Fibroblast of lung (primary cell): ENCODE measurements around the gene PACS2. TPM values are rescaled to one million over a fixed set of nuclear protein-coding genes. Genes with fewer than 3 reads are reported as not detected.

Experiments used
- DNase-seq, 2 donors: peaks; one replicate each; pipeline versions ENCODE4 v3.0.0 to v3.0.0-alpha.2; 2010; ENCODE audit warnings: low read depth in 2 of 2
- H2AFZ ChIP-seq: 2 replicates; pipeline ENCODE4 v1.5.1; 2012; ENCODE audit warnings: low read length, control low read depth, inconsistent platforms
- H3K27ac ChIP-seq: 2 replicates; pipeline ENCODE4 v1.5.1; 2011; ENCODE audit warnings: low read length, control low read depth; ENCODE audit not compliant: insufficient read depth
- H3K27me3 ChIP-seq: 2 replicates; pipeline ENCODE4 v1.5.1; 2011; ENCODE audit warnings: mild to moderate bottlenecking, low read length; ENCODE audit not compliant: control insufficient read depth, insufficient read depth
- H3K36me3 ChIP-seq: 2 replicates; pipeline ENCODE4 v1.5.1; 2011; ENCODE audit warnings: low read length; ENCODE audit not compliant: control insufficient read depth, insufficient read depth
- H3K4me1 ChIP-seq: 2 replicates; pipeline ENCODE4 v1.5.1; 2011; ENCODE audit warnings: low read length; ENCODE audit not compliant: control insufficient read depth, insufficient read depth; ENCODE audit errors: extremely low read depth
- H3K4me2 ChIP-seq: 2 replicates; pipeline ENCODE4 v1.5.1; 2011; ENCODE audit warnings: low read length, control low read depth; ENCODE audit not compliant: insufficient read depth; ENCODE audit errors: extremely low read depth
- H3K4me3 ChIP-seq, 4 experiments: fragments of 200-600 bp in 1 of 4; sonication (generic) in 1 of 4; replicated peaks in 1 of 4; 2 replicates each; pipeline ENCODE4 v1.5.1; 2011 to 2016; ENCODE audit warnings: low read length in 4 of 4, low read depth in 3 of 4, mild to moderate bottlenecking in 3 of 4, control low read depth in 2 of 4, inconsistent platforms in 1 of 4, mixed read lengths in 1 of 4; ENCODE audit not compliant: insufficient read depth in 1 of 4; ENCODE audit errors: control extremely low read depth in 1 of 4
- H3K79me2 ChIP-seq: 2 replicates; pipeline ENCODE4 v1.5.1; 2012; ENCODE audit warnings: mild to moderate bottlenecking, low read length, inconsistent platforms; ENCODE audit not compliant: control insufficient read depth, insufficient read depth
- H3K9ac ChIP-seq: 2 replicates; pipeline ENCODE4 v1.5.1; 2011; ENCODE audit warnings: mild to moderate bottlenecking, low read length, control low read depth; ENCODE audit not compliant: insufficient read depth
- H3K9me3 ChIP-seq: 2 replicates; pipeline ENCODE4 v1.5.1; 2012; ENCODE audit warnings: low read depth, low read length; ENCODE audit not compliant: control insufficient read depth, insufficient read depth
- H4K20me1 ChIP-seq: 2 replicates; pipeline ENCODE4 v1.5.1; 2011; ENCODE audit warnings: low read length; ENCODE audit not compliant: control insufficient read depth, insufficient read depth; ENCODE audit errors: extremely low read depth
- CTCF ChIP-seq, 2 donors: IDR thresholded peaks in 1 of 2; conservative IDR thresholded peaks in 1 of 2; 1 replicate in 1 of 2; 2 replicates in 1 of 2; pipeline ENCODE4 v1.5.1; 2011 to 2012; ENCODE audit warnings: low read length in 2 of 2, control low read depth in 1 of 2, inconsistent platforms in 1 of 2, low read depth in 1 of 2, mild to moderate bottlenecking in 1 of 2
- EZH2 ChIP-seq: IDR thresholded peaks from 2 replicates; pipeline ENCODE4 v1.5.1; 2012; ENCODE audit warnings: low read length, control low read depth, mild to moderate bottlenecking; ENCODE audit errors: missing control alignments
- polyA plus RNA-seq, 2 donors: library from polyadenylated mRNA; depleted of rRNA in 1 of 2; stranded (reverse) in 1 of 2; unstranded in 1 of 2; fragments of >200 nt; gene quantifications; 2 replicates each; pipeline ENCODE4 v1.2.1, GENCODE V29; 2011 to 2012; ENCODE audit warnings: missing spikeins in 1 of 2
- total RNA-seq: library from RNA; depleted of rRNA; stranded (reverse); fragments of >200 nt; gene quantifications from 2 replicates; pipeline ENCODE4 v1.2.1, GENCODE V29; 2014

The PACS2 gene
- total and polyA plus RNA-seq, 2 donors (not counting 1 experiment from before 2014, with no cell fraction given), result 20.3 to 52.5 TPM

- H3K79me2 ChIP-seq, result no peaks in the 10 kb centered on the region
- H3K4me2 ChIP-seq, result no peak overlapping the region
- H3K4me1 ChIP-seq, result no peaks in the 10 kb centered on the region
- no peak for DNase-seq
- H3K36me3 ChIP-seq, result no peaks in the 10 kb centered on the region
- no peaks in the 10 kb centered on the region for H4K20me1 ChIP-seq
- no peak for TF ChIP-seq EZH2
- no peak for TF ChIP-seq CTCF (conservative IDR thresholded peaks at IDR 0.05 in 1 of 2, IDR thresholded peaks at IDR 0.05 in 1 of 2; ENCODE audit: low read depth in 1 of 2, low read length in 2 of 2)
- H3K27me3 ChIP-seq, result no peaks in the 10 kb centered on the region
- H2AFZ ChIP-seq, result no peak overlapping the region
- no peak overlapping the region for H3K4me3 ChIP-seq
- H3K9me3 ChIP-seq, result no peaks in the 10 kb centered on the region
- no peak overlapping the region for H3K27ac ChIP-seq
- H3K9ac ChIP-seq, result no peak overlapping the region
Measured at GRCh38 chr14:105335735-105336476, 21.4 kb downstream of the PACS2 start.

- Histone ChIP-seq H3K4me1 (no peaks in the 10 kb centered on the region), H3K27me3 (no peaks in the 10 kb centered on the region), H4K20me1 (no peaks in the 10 kb centered on the region), H3K4me2 (no peak overlapping the region), H3K36me3 (no peaks in the 10 kb centered on the region), H3K79me2 (no peaks in the 10 kb centered on the region), H3K4me3 (no peak overlapping the region), H3K9ac (no peak overlapping the region), H3K27ac (no peak overlapping the region), H2AFZ (no peak overlapping the region), H3K9me3 (no peaks in the 10 kb centered on the region)
- DNase-seq, result no peak
- no peak for TF ChIP-seq EZH2
- TF ChIP-seq CTCF (conservative IDR thresholded peaks at IDR 0.05 in 1 of 2, IDR thresholded peaks at IDR 0.05 in 1 of 2; ENCODE audit: low read depth in 1 of 2, low read length in 2 of 2), result no peak
Measured at GRCh38 chr14:105336477-105337287, 22.1 kb downstream of the PACS2 start.

DNA sequence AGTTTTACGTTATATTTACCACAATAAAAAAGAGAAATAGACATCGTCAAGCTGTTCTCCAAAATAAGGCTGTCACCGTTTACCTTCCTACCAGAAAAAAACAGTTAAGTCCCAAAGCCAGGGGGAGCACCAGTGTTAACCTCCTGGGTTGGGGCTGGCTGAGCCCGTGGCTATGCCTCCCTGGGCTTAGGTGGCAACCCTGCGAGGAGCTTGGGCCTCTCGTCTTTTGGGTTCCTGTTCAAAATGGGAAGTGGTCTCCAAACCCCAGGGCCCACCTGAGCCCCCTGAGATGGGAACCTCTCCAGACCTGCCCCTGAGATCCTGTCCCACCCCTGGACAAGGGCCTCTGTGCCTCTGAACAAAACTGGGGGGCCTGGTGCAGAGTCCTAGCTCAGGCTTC lies 22.9 kb downstream of the PACS2 start:
- Histone ChIP-seq H3K4me2 (no peak overlapping the region), H3K4me1 (no peaks in the 10 kb centered on the region), H4K20me1 (no peaks in the 10 kb centered on the region)

More for the DNA sequence above, 22.9 kb downstream of the PACS2 start:
- no peak overlapping the region for H3K27ac ChIP-seq
- DNase-seq, result no peak
- no peaks in the 10 kb centered on the region for H3K27me3 ChIP-seq
- TF ChIP-seq EZH2 (no peak), CTCF (conservative IDR thresholded peaks at IDR 0.05 in 1 of 2, IDR thresholded peaks at IDR 0.05 in 1 of 2; ENCODE audit: low read depth in 1 of 2, low read length in 2 of 2) (no peak)
- H3K9ac ChIP-seq, result no peak overlapping the region
- no peaks in the 10 kb centered on the region for H3K9me3 ChIP-seq
- H3K4me3 ChIP-seq, result no peak overlapping the region
- no peaks in the 10 kb centered on the region for H3K79me2 ChIP-seq
- H3K36me3 ChIP-seq, result no peaks in the 10 kb centered on the region
- H2AFZ ChIP-seq, result no peak overlapping the region
